Liver (tissue), 9 donors: ENCODE measurements around the gene DCLK2. TPM values are rescaled to one million over a fixed set of nuclear protein-coding genes. Genes with fewer than 3 reads are reported as not detected.

Experiments used
- DNase-seq: peaks from one replicate; pipeline ENCODE4 v3.0.0-alpha.2; 2017; ENCODE audit warnings: low spot score
- H3K27ac ChIP-seq, 2 donors: one replicate each; pipeline ENCODE4 v1.7.0; 2013; ENCODE audit warnings: inconsistent platforms in 2 of 2, low read length in 2 of 2, control low read depth in 1 of 2, low read depth in 1 of 2, mild to moderate bottlenecking in 1 of 2
- H3K27me3 ChIP-seq, 4 donors: one replicate each; pipeline versions ENCODE4 v1.6.1 to v1.7.0; 2013; ENCODE audit warnings: low read length in 3 of 4, inconsistent platforms in 1 of 4, mild to moderate bottlenecking in 1 of 4, moderate library complexity in 1 of 4; ENCODE audit not compliant: control insufficient read depth in 4 of 4, insufficient read depth in 4 of 4
- H3K36me3 ChIP-seq, 4 donors: one replicate each; pipeline versions ENCODE4 v1.6.1 to v1.7.0; 2013; ENCODE audit warnings: low read length in 3 of 4, mild to moderate bottlenecking in 3 of 4, low read depth in 1 of 4, moderate library complexity in 1 of 4; ENCODE audit not compliant: control insufficient read depth in 4 of 4, insufficient read depth in 3 of 4
- H3K4me1 ChIP-seq, 4 donors: one replicate each; pipeline versions ENCODE4 v1.6.1 to v1.7.0; 2013; ENCODE audit warnings: low read length in 3 of 4, mild to moderate bottlenecking in 3 of 4, moderate library complexity in 1 of 4; ENCODE audit not compliant: control insufficient read depth in 4 of 4, insufficient read depth in 4 of 4
- H3K4me3 ChIP-seq, 3 donors: one replicate each; pipeline versions ENCODE4 v1.6.1 to v1.7.0; 2013; ENCODE audit warnings: low read length in 3 of 3, control low read depth in 1 of 3, low read depth in 1 of 3, mild to moderate bottlenecking in 1 of 3
- H3K9ac ChIP-seq, 2 donors: one replicate each; pipeline ENCODE4 v1.7.0; 2013; ENCODE audit warnings: low read length in 2 of 2, mild to moderate bottlenecking in 2 of 2, moderate library complexity in 2 of 2, control low read depth in 1 of 2, low read depth in 1 of 2
- H3K9me3 ChIP-seq, 4 donors: one replicate each; pipeline versions ENCODE4 v1.6.1 to v1.7.0; 2013; ENCODE audit warnings: low read length in 3 of 4; ENCODE audit not compliant: control insufficient read depth in 4 of 4
- EGR1 ChIP-seq, 2 donors: IDR thresholded peaks; 2 replicates each; pipeline ENCODE4 v1.6.1; 2016 to 2018; ENCODE audit warnings: antibody characterized with exemption in 2 of 2, low read depth in 2 of 2
- FOXA1 ChIP-seq: IDR thresholded peaks from 2 replicates; pipeline ENCODE4 v1.6.1; 2016; ENCODE audit warnings: antibody characterized with exemption
- FOXA2 ChIP-seq: IDR thresholded peaks from 2 replicates; pipeline ENCODE4 v1.6.1; 2016; ENCODE audit warnings: antibody characterized with exemption
- GABPA ChIP-seq, 2 donors: IDR thresholded peaks in 1 of 2; conservative IDR thresholded peaks in 1 of 2; 2 replicates each; pipeline ENCODE4 v1.6.1; 2016; ENCODE audit warnings: antibody characterized with exemption in 2 of 2, mild to moderate bottlenecking in 1 of 2, moderate library complexity in 1 of 2
- HNF4A ChIP-seq, 2 donors: conservative IDR thresholded peaks; 2 replicates each; pipeline ENCODE4 v1.6.1; 2016; ENCODE audit warnings: antibody characterized with exemption in 2 of 2, mild to moderate bottlenecking in 2 of 2
- HNF4G ChIP-seq: IDR thresholded peaks from 2 replicates; pipeline ENCODE4 v1.6.1; 2016; ENCODE audit warnings: antibody characterized with exemption
- JUND ChIP-seq, 2 donors: IDR thresholded peaks; 2 replicates each; pipeline ENCODE4 v1.6.1; 2016; ENCODE audit warnings: antibody characterized with exemption in 2 of 2
- NR2F2 ChIP-seq: IDR thresholded peaks from 2 replicates; pipeline ENCODE4 v1.6.1; 2016; ENCODE audit warnings: antibody characterized with exemption
- REST ChIP-seq: IDR thresholded peaks from 2 replicates; pipeline ENCODE4 v1.6.1; 2016; ENCODE audit warnings: antibody characterized with exemption, mild to moderate bottlenecking
- RXRA ChIP-seq, 2 donors: IDR thresholded peaks; 2 replicates each; pipeline ENCODE4 v1.6.1; 2017 to 2018; ENCODE audit warnings: antibody characterized with exemption in 2 of 2, mild to moderate bottlenecking in 1 of 2
- SP1 ChIP-seq: IDR thresholded peaks from 2 replicates; pipeline ENCODE4 v1.6.1; 2018; ENCODE audit warnings: antibody characterized with exemption, mild to moderate bottlenecking
- TAF1 ChIP-seq: conservative IDR thresholded peaks from 2 replicates; pipeline ENCODE4 v1.6.1; 2016; ENCODE audit warnings: antibody characterized with exemption, mild to moderate bottlenecking
- YY1 ChIP-seq: IDR thresholded peaks from 2 replicates; pipeline ENCODE4 v1.6.1; 2016; ENCODE audit warnings: antibody characterized with exemption, mild to moderate bottlenecking
- ZBTB33 ChIP-seq: IDR thresholded peaks from 2 replicates; pipeline ENCODE4 v1.6.1; 2016; ENCODE audit warnings: antibody characterized with exemption
- WGBS: extraction: QIAGEN DNeasy Blood & Tissue Kit; methylation state at CpG from one replicate; pipeline ENCODE4 v1.1.7; 2013; 5-methylcytosine and 5-hydroxymethylcytosine counted together
- polyA plus RNA-seq, 2 donors: library from polyadenylated mRNA; stranded (reverse) in 1 of 2; unstranded in 1 of 2; fragments of 200-250 nt in 1 of 2; fragments of >200 nt in 1 of 2; fragmentation: Nextera tagmentation in 1 of 2; extraction: Ambion mirVana in 1 of 2; gene quantifications; one replicate each; pipeline versions ENCODE4 v1.2.1 to v1.2.3, GENCODE V29; 2013 to 2015
- total RNA-seq, 2 donors: library from RNA; depleted of rRNA; stranded (reverse); fragments of >200 nt; gene quantifications; one replicate each; pipeline ENCODE4 v1.2.3, GENCODE V29; 2014
- TF ChIP-seq, protein P1 (sequence below): fragments of 150-350 bp; IDR thresholded peaks from 2 replicates; pipeline ENCODE4 v1.5.1; 2017; ENCODE audit warnings: improper control_type of control experiment, low read depth, low read length; ENCODE audit not compliant: missing input control
- TF ChIP-seq, protein P2 (sequence below): IDR thresholded peaks from 2 replicates; pipeline ENCODE4 v1.6.1; 2016; ENCODE audit warnings: antibody characterized with exemption
- donor health status: healthy.
- donor health status: healthy.
- donor health status: healthy.
- donor health status: healthy.
- donor health status: healthy.

DCLK2 gene
- total and polyA plus RNA-seq, 4 donors, result 0.14 to 1.7 (median 0.50) TPM

DNA sequence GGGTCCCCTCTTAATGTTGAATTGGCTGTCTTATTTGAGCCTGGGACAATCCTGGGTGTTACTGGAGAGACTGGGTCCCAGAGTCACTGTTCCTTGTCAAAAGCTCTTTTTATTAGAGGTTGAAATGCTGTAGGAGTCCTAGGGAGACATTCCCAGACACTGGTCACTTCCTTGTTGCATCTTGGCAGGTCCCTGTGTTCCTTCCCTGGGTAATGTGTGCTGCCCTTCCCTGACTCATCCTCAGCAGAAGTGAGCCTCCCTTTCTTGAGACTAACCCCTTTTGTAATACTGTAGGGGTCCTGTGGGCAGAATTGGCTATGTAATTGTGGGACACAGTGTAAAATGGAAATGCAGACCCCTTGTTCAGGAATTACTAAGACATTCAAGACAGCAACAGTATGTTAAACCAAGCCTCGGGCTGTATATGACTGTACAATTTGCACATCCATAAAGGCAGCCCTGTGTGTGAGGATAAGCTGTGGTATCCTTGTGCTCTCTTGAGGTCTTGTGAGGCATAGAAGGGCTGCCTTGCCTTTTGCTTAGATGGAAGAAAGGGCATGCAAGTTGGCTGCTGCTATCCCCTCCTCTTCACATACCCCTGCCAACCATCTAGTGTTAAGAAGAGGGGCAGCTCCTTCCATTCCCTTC is 53.5 kb downstream of the DCLK2 start (continued):
- TF ChIP-seq ZBTB33 (no peak), FOXA1 (no peak), GABPA (IDR thresholded peaks at IDR 0.05 in 1 of 2, conservative IDR thresholded peaks at IDR 0.05 in 1 of 2) (no peak)
- TF ChIP-seq, protein P1, sequence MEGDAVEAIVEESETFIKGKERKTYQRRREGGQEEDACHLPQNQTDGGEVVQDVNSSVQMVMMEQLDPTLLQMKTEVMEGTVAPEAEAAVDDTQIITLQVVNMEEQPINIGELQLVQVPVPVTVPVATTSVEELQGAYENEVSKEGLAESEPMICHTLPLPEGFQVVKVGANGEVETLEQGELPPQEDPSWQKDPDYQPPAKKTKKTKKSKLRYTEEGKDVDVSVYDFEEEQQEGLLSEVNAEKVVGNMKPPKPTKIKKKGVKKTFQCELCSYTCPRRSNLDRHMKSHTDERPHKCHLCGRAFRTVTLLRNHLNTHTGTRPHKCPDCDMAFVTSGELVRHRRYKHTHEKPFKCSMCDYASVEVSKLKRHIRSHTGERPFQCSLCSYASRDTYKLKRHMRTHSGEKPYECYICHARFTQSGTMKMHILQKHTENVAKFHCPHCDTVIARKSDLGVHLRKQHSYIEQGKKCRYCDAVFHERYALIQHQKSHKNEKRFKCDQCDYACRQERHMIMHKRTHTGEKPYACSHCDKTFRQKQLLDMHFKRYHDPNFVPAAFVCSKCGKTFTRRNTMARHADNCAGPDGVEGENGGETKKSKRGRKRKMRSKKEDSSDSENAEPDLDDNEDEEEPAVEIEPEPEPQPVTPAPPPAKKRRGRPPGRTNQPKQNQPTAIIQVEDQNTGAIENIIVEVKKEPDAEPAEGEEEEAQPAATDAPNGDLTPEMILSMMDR, result no peak

GRCh38 chr4:150133605-150134004 is 55.4 kb downstream of the DCLK2 start:
- H3K4me1 ChIP-seq, result peaks cover 0 to 1% (median 0%) of the 10 kb centered on the region in 4 donors
- no peak overlapping the region for H3K4me3 ChIP-seq
- no peak overlapping the region for H3K27ac ChIP-seq
- TF ChIP-seq, protein P1, result no peak
- no peak for TF ChIP-seq HNF4A (conservative IDR thresholded peaks at IDR 0.05)
- TF ChIP-seq TAF1, result no peak
- TF ChIP-seq, protein P2, sequence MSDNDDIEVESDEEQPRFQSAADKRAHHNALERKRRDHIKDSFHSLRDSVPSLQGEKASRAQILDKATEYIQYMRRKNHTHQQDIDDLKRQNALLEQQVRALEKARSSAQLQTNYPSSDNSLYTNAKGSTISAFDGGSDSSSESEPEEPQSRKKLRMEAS, result no peak
- no peak for TF ChIP-seq JUND (IDR thresholded peaks at IDR 0.05)
- H3K36me3 ChIP-seq, result no peaks in the 10 kb centered on the region
- H3K9me3 ChIP-seq, result peaks cover 0 to 6% (median 0%) of the 10 kb centered on the region in 4 donors
- no peak overlapping the region for H3K9ac ChIP-seq
- no peak for DNase-seq
- H3K27me3 ChIP-seq, result peaks cover 0 to 3% (median 0%) of the 10 kb centered on the region in 4 donors

DNA sequence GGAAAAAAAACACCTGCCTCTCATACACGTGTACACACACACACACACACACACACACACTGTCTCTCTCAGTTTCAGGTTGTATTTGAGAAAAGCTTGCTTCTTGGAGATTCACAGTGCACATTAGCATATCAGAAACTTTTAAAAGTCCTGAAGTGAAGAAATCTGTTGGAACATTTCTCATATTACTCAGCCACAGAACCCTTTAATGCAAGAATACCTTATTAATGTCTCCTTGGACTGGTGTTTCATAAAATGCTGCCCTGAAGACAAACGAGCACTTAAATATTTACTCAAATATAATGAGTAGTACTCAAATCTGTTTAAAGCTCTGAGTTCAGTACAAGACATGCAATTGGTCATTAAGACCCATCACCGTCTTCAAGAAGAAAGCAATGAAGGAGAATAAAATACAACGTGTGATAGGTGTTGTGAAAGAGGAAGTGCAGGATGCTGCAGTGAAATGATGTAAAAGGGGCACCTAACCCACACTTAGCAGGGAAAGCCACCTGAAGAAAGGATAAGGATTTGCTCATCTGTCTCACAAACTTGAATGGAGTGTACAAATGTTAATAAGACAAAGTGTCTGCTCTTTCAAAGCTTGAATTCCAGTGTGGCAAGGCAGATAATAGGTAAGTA is 57.0 kb downstream of the DCLK2 start:
- no peak overlapping the region for H3K9ac ChIP-seq
- H3K9me3 ChIP-seq, result peaks cover 0 to 6% (median 0%) of the 10 kb centered on the region in 4 donors
- no peak for DNase-seq
- no peak overlapping the region for H3K4me3 ChIP-seq
- peaks cover 0 to 1% (median 0%) of the 10 kb centered on the region in 4 donors for H3K4me1 ChIP-seq
- no peaks in the 10 kb centered on the region for H3K36me3 ChIP-seq
- H3K27ac ChIP-seq, result no peak overlapping the region
- peaks cover 0 to 3% (median 0%) of the 10 kb centered on the region in 4 donors for H3K27me3 ChIP-seq
- 58% methylated on average over 4 of the region's 4 CpGs for WGBS
- no peak for TF ChIP-seq NR2F2
- TF ChIP-seq RXRA (IDR thresholded peaks at IDR 0.05), result no peak
- TF ChIP-seq REST, result no peak
- no peak for TF ChIP-seq FOXA1
- TF ChIP-seq, protein P2, result no peak
- no peak for TF ChIP-seq GABPA (IDR thresholded peaks at IDR 0.05 in 1 of 2, conservative IDR thresholded peaks at IDR 0.05 in 1 of 2)
- TF ChIP-seq HNF4G, result no peak
- TF ChIP-seq, protein P1, result no peak
- no peak for TF ChIP-seq EGR1 (IDR thresholded peaks at IDR 0.05; ENCODE audit: low read depth in 2 of 2)
- TF ChIP-seq YY1, result no peak
- no peak for TF ChIP-seq JUND (IDR thresholded peaks at IDR 0.05)
- TF ChIP-seq SP1, result no peak
- no peak for TF ChIP-seq FOXA2
